Renal cortical epithelial cell (primary cell): ENCODE measurements around the gene KRT72. TPM values are rescaled to one million over a fixed set of nuclear protein-coding genes. Genes with fewer than 3 reads are reported as not detected.

Experiments
- DNase-seq: peaks from one replicate; pipeline ENCODE4 v3.0.0-alpha.2; 2011; ENCODE audit warnings: low read depth
- total RNA-seq: library from RNA; depleted of rRNA; stranded (reverse); fragments of >200 nt; gene quantifications from 2 replicates; pipeline ENCODE4 v1.2.3, GENCODE V29; 2014

KRT72 gene
- total RNA-seq, 1 donor from 2014 or later = not detected

DNA sequence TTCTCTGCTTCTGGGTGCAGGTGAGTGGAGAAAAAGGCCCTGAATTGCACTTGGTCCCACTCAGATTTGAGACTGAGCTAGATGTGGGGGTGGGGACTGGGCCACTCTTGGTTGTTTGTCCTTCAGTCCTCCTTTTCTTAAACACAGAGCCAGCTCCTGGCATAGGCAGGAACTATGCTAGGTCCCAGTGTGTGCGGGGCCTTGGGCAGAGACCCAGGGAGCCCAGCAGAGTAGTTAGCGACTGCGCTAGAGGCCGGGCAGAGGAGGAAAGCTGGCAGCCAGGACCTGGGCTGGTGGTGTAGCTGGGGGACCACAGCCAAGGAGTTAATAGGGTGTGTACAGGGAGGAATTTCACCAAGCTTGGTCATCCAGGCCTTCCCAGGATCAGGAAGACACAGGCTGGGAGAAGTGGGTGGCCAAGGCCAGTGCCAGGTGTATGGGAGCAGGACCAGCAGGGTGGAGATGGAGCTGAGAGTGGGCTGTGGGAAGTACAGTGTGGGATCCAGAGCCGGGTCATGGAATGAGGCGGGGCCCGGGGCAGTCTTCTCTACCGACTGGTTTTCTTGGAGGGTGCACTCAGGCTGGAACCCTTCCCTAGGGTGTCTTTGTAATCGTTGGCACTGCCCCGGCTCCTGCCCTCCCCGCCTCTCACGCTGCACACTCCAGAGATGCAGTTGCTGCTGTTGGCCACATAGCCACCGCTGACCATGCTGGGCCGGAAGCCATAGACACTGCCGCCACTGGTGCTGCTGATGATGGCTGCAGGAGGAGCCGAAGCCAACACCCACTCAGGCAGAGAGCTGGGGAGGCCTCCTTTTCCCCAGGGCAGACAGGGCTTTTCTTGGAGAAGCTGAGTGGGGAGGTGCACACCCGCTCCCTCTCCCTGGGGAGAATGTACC is 57.0 kb downstream of the KRT72 start:
- DNase-seq = no peak

DNA sequence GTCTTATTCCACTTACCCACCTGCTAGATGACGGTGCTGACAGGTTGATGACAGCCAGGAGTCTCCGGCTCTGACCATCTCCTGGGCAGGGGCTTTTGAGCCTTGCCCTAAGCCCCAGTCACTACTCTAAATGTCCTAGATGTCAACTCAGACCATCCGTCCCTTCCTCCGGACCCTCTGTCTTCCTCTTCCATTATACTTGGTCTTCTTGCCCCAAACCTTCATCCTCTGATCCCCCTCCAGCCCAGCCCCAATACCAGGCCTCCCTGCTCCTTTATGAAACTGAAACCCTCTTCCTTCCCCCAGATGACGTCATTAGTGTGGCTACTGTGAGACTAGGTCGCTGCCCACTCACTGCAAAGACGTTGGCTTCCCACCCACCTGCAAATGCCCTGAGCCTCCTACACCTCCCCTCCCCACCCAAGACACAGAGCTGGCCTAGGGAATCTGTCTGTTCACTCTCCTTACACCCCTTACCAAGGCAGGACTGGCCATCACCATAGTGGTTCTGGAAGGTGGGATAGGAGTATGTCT is 58.4 kb downstream of the KRT72 start:
- DNase-seq = no peak

DNA sequence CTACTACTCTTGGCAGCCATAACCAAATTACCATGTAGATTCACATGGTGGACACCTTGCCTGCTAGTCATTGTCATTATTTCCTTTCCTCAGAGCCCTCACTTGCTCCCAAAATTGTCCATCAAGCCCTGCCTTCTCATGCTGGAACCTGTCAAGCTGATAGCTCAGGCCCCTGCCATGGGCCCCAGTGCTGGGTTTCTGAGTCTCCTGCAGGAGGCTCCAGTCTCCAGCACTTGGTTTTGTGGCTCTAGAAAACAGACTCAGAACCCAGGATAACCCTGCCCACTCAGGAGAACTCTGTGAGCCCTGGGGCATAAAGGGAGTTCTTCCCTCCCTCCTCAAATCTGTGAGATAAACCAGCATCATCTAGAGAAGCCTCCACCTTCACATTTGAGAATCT is 59.1 kb downstream of the KRT72 start:
- no peak for DNase-seq

DNA sequence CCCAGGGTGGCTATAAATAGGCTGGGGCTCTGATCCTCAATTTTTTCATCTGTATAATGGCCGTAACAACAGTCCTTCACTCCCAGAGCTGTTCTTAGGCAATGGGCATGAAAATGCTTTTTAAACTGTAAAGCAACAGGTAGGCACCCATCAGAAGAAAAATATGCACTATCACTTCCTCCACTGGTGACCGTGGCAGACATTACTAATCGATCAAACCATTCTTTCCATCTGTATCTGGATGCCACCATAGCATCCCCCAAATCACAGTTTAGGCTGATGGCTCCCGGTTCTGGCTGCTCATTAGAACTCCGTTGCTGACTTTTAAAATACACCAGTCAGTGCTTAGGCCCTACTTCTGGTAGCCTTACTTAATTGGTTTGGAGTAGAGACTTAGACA is 59.6 kb downstream of the KRT72 start:
- DNase-seq = no peak

DNA sequence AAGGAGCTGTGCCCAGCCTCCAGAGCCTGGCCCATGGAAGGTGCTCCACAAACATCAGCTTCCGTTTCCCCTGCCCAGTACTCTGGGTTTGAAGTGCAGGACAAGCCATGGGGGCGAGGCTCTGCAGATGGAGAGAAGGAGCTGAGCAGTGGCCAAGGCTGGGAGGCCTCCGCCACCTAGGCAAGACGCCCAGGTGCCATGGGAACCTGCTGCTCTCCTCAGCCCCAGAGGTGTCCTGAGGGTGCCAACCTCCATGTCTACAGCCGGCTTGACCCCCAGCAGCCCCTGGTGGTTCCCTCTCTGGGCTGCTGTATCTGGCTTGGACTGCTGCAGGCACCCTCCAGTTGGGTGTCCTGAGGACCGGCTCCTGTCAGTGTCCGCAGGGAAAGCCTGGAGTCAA is 60.7 kb downstream of the KRT72 start:
- DNase-seq = no peak

DNA sequence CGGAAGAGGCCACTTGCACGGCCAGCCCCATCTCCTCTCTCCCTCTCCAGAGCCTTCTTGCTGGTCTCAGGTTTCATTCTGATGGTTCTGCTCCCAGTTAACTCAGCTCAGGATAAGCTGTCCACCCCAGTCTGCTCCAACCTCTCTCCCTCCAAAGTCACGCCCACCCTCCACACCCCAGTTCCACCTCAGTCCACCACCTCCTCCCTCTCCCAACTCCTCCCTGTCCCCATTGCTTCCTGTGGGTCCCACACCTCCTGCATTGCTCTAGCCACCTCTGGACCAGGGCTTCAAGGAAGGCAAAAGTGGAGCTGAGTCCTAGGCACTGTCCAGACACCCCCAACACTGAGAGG is 61.5 kb downstream of the KRT72 start:
- no peak for DNase-seq

DNA sequence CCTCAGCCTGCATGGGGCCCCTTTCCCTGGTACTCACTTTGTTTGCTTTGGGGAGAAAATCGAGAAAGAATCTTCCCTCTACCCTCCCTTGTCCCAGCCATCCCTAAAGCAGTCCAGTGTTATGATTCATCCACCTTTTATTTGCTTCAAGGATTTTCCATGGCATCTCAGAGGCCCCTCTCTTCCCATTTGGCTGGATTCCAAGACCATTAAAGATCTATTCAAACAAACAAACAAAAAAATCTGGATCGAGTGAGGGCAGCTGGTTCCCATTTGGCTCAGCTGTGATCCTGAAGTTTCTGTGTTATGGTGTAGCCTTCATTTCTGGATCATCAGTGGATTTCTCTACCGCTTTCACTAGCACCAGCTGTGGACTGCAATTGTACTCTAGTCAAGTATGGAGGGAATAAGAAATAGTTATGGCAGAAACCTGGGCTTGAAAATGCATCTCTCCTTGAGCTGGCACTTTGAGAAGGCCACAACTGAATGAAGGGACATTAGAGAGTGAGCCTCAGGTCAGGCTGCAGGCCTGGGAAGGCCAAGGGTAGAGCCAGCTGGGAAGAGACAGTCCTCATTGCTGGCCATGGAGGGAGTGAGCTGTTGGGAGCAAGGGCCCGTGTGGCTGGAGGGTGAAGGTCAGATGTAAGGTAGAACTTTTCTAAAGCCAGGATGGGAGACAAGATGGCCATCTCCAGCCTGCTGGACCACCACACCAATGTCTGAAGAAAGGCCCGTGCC is 62.0 kb downstream of the KRT72 start:
- peak; percentile 62 for DNase-seq

DNA sequence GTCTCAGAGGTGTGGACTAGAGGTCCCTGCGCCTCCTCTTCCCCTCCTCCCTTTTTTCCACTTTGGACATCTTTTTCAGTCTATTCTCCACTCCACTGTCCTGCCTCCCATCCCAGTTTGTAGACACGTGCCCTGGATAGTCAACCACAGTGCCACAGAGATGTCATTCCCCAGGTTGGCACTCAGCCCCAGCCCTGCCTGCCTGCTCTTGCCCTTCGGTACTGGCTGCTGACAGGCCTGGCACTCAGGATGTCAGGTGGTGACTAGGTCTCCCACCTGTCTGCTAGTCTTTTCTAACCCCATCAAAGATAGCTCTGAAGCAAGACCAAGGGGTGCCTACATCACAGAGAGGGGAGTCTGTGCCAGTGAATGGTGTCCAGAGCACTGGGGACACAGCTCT is 64.2 kb downstream of the KRT72 start:
- no peak for DNase-seq

Other genes with a start within 250 kb of the KRT72 start
- gene KRT85, start 234.0 kb downstream of the KRT72 start, total RNA-seq = not detected in 2 replicates
- not detected in 2 replicates for gene KRT84, start 215.8 kb downstream of the KRT72 start, total RNA-seq
- not detected in 2 replicates for gene KRT82, start 195.1 kb downstream of the KRT72 start, total RNA-seq
- gene KRT75, start 167.1 kb downstream of the KRT72 start, total RNA-seq = 0.35 TPM in 1 of 2 replicates, not detected in the other
- gene KRT6B, start 149.3 kb downstream of the KRT72 start, total RNA-seq = 0.05 and 2.1 TPM in 2 replicates
- gene KRT6C, start 127.7 kb downstream of the KRT72 start, total RNA-seq = not detected in 2 replicates
- gene KRT6A, start 108.2 kb downstream of the KRT72 start, total RNA-seq = 1.4 and 116 TPM in 2 replicates
- gene KRT5, start 81.1 kb downstream of the KRT72 start, total RNA-seq = 0.70 and 10.2 TPM in 2 replicates
- not detected in 2 replicates for gene KRT71, start 48.3 kb downstream of the KRT72 start, total RNA-seq
- not detected in 2 replicates for gene KRT74, start 27.6 kb downstream of the KRT72 start, total RNA-seq
- gene KRT73, start 17.1 kb upstream of the KRT72 start, total RNA-seq = not detected in 2 replicates
- gene KRT2, start 50.7 kb upstream of the KRT72 start, total RNA-seq = not detected in 2 replicates
- gene KRT1, start 78.9 kb upstream of the KRT72 start, total RNA-seq = not detected in 2 replicates
- not detected in 2 replicates for gene KRT77, start 102.1 kb upstream of the KRT72 start, total RNA-seq
- not detected in 2 replicates for gene KRT76, start 175.9 kb upstream of the KRT72 start, total RNA-seq
- gene KRT3, start 194.7 kb upstream of the KRT72 start, total RNA-seq = not detected in 2 replicates
- not detected in 2 replicates for gene KRT4, start 212.7 kb upstream of the KRT72 start, total RNA-seq
- gene KRT79, start 232.8 kb upstream of the KRT72 start, total RNA-seq = not detected in 2 replicates
- gene KRT78, start 247.5 kb upstream of the KRT72 start, total RNA-seq = not detected in 2 replicates